HepG2 (cell line): ENCODE data around the gene SLCO1C1. TPM values are rescaled to one million over a fixed set of nuclear protein-coding genes. Genes with fewer than 3 reads are reported as not detected.

Experiments used
- ATF7-NPFF ChIP-seq: sonication (generic); formaldehyde crosslinking; IDR thresholded peaks from 2 replicates; pipeline ENCODE4 v1.8.1; 2023; ENCODE audit warnings: mild to moderate bottlenecking, low read depth, missing genetic modification reagents, moderate library complexity
- FLYWCH1 ChIP-seq: sonication (generic); formaldehyde crosslinking; IDR thresholded peaks from 2 replicates; pipeline ENCODE4 v1.8.1; 2023; ENCODE audit warnings: mild to moderate bottlenecking, missing genetic modification reagents
- HDAC2 ChIP-seq: sonication (generic); formaldehyde crosslinking; IDR thresholded peaks from 2 replicates; pipeline ENCODE4 v1.4.0; 2020; ENCODE audit warnings: missing genetic modification reagents
- ONECUT2 ChIP-seq: sonication (generic); formaldehyde crosslinking; IDR thresholded peaks from 2 replicates; pipeline ENCODE4 v1.4.0; 2020; ENCODE audit warnings: missing genetic modification reagents
- RARA ChIP-seq: IDR thresholded peaks from 2 replicates; pipeline ENCODE4 v1.6.1; 2016; ENCODE audit warnings: missing genetic modification reagents, missing compliant biosample characterization
- RCOR2 ChIP-seq: IDR thresholded peaks from 2 replicates; pipeline ENCODE4 v1.6.1; 2016; ENCODE audit warnings: missing biosample characterization, missing genetic modification reagents
- RFXANK ChIP-seq: IDR thresholded peaks from 2 replicates; pipeline ENCODE4 v1.6.1; 2016
- RORA ChIP-seq: sonication (generic); formaldehyde crosslinking; IDR thresholded peaks from 2 replicates; pipeline ENCODE4 v1.5.0; 2020; ENCODE audit warnings: mild to moderate bottlenecking, missing genetic modification reagents, moderate library complexity
- TGIF2 ChIP-seq: IDR thresholded peaks from 2 replicates; pipeline ENCODE4 v1.6.1; 2016; ENCODE audit warnings: control low read depth, missing compliant biosample characterization
- YEATS4 ChIP-seq: sonication (generic); formaldehyde crosslinking; IDR thresholded peaks from 2 replicates; pipeline ENCODE4 v1.4.0; 2020; ENCODE audit warnings: missing genetic modification reagents, borderline replicate concordance
- YY1 ChIP-seq: IDR thresholded peaks from 2 replicates; pipeline ENCODE4 v1.6.1; 2011; ENCODE audit warnings: low read length, low read depth, moderate library complexity, mild to moderate bottlenecking; ENCODE audit not compliant: insufficient read depth, insufficient replicate concordance
- ZBTB8A ChIP-seq: sonication (generic); formaldehyde crosslinking; IDR thresholded peaks from 2 replicates; pipeline ENCODE4 v1.4.0; 2020; ENCODE audit warnings: mild to moderate bottlenecking, low read depth, missing genetic modification reagents, borderline replicate concordance
- ZNF292 ChIP-seq: sonication (generic); formaldehyde crosslinking; IDR thresholded peaks from 2 replicates; pipeline ENCODE4 v1.8.1; 2022; ENCODE audit warnings: mild to moderate bottlenecking, low read depth, missing genetic modification reagents, borderline replicate concordance
- ZNF367 ChIP-seq: sonication (generic); formaldehyde crosslinking; IDR thresholded peaks from 2 replicates; pipeline ENCODE4 v1.4.0; 2020; ENCODE audit warnings: missing genetic modification reagents, borderline replicate concordance
- ZNF451 ChIP-seq: sonication (generic); formaldehyde crosslinking; IDR thresholded peaks from 2 replicates; pipeline ENCODE4 v1.5.0; 2020; ENCODE audit warnings: mild to moderate bottlenecking, missing genetic modification reagents
- ZNF549 ChIP-seq: sonication (generic); formaldehyde crosslinking; IDR thresholded peaks from 2 replicates; pipeline ENCODE4 v1.5.0; 2020; ENCODE audit warnings: missing genetic modification reagents
- ZNF557 ChIP-seq: sonication (generic); formaldehyde crosslinking; IDR thresholded peaks from 2 replicates; pipeline ENCODE4 v1.4.0; 2020; ENCODE audit warnings: missing genetic modification reagents
- ZNF790 ChIP-seq: sonication (generic); formaldehyde crosslinking; IDR thresholded peaks from 2 replicates; pipeline ENCODE4 v1.8.0; 2022; ENCODE audit warnings: missing genetic modification reagents, mild to moderate bottlenecking, borderline replicate concordance
- polyA plus RNA-seq, 8 experiments: library from polyadenylated mRNA; depleted of rRNA in 3 of 8; stranded (reverse) in 7 of 8; unstranded in 1 of 8; fragments of >200 nt; fragmentation: Illumina TruSeq in 4 of 8; extraction: Trizol in 4 of 8; gene quantifications; 2 replicates each; pipeline versions ENCODE4 v1.2.1 to v1.2.3, GENCODE V29; 2011 to 2016; ENCODE audit warnings: low read depth in 4 of 8, missing spikeins in 1 of 8, mixed read lengths in 1 of 8; ENCODE audit not compliant: insufficient read depth in 1 of 8
- total RNA-seq, 5 experiments: library from RNA; depleted of rRNA; stranded (reverse); fragments of >200 nt; fragmentation: Illumina TruSeq; extraction: Trizol; gene quantifications; 2 replicates each; pipeline ENCODE4 v1.2.3, GENCODE V29; 2016; ENCODE audit warnings: low read depth in 1 of 5
- TF ChIP-seq, protein P1 (sequence below): IDR thresholded peaks from 2 replicates; pipeline ENCODE4 v1.6.1; 2016; ENCODE audit warnings: mild to moderate bottlenecking
- TF ChIP-seq, protein P2 (sequence below), 2 experiments: IDR thresholded peaks; 2 replicates each; pipeline ENCODE4 v1.6.1; 2011 to 2012; ENCODE audit warnings: low read length in 2 of 2, borderline replicate concordance in 1 of 2, low read depth in 1 of 2, mild to moderate bottlenecking in 1 of 2, moderate library complexity in 1 of 2
- TF ChIP-seq, protein P3 (sequence below): sonication (generic); formaldehyde crosslinking; IDR thresholded peaks from 2 replicates; pipeline ENCODE4 v1.4.0; 2020; ENCODE audit warnings: missing genetic modification reagents

Gene SLCO1C1
- total and polyA plus RNA-seq, 2 of the 13 experiments (the other 11 are each of a cell fraction or from before 2014, with no cell fraction given): not detected

DNA sequence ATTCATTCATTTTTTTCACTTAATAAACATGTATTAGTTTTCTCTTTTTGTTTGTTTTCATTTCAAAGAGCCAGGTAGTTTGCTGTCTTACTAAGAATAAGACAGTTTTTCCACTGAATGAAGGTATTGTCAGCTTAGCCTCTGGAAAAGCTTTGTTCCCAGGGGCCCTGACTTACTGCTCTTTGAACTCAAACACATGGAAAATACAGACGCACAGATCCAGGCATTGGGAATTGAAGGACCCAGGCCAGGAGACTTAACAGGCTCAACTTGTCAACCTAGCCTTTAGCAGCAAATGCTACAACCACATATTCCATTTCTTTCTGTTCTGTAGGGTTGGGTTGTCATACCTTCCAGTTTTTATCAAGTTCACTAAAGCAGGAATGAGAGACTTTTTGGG, 38.5 kb upstream of the SLCO1C1 start (continued):
- TF ChIP-seq HDAC2: peak; percentile 81
- TF ChIP-seq TGIF2 (CRISPR knock-in tag): no peak
- TF ChIP-seq RARA: peak; percentile 48; the same call in 1 of the 2 replicates
- peak; percentile 55; the same call in 1 of the 2 replicates for TF ChIP-seq YEATS4 (CRISPR knock-in tag)
- TF ChIP-seq, protein P1, sequence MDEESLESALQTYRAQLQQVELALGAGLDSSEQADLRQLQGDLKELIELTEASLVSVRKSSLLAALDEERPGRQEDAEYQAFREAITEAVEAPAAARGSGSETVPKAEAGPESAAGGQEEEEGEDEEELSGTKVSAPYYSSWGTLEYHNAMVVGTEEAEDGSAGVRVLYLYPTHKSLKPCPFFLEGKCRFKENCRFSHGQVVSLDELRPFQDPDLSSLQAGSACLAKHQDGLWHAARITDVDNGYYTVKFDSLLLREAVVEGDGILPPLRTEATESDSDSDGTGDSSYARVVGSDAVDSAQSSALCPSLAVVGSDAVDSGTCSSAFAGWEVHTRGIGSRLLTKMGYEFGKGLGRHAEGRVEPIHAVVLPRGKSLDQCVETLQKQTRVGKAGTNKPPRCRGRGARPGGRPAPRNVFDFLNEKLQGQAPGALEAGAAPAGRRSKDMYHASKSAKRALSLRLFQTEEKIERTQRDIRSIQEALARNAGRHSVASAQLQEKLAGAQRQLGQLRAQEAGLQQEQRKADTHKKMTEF: 0 out of 2 replicates have a peak, but pooled peaks have one; percentile 62
- TF ChIP-seq FLYWCH1 (CRISPR knock-in tag): no peak
- TF ChIP-seq ZNF790: no peak
- no peak for TF ChIP-seq ZNF367
- TF ChIP-seq ZNF451: no peak
- TF ChIP-seq RFXANK: no peak
- 0 out of 2 replicates have a peak, but pooled peaks have one; percentile 36 for TF ChIP-seq ZNF557 (CRISPR knock-in tag)
- TF ChIP-seq ATF7-NPFF (CRISPR knock-in tag): no peak
- no peak for TF ChIP-seq ZBTB8A (CRISPR knock-in tag)
- TF ChIP-seq, protein P2, sequence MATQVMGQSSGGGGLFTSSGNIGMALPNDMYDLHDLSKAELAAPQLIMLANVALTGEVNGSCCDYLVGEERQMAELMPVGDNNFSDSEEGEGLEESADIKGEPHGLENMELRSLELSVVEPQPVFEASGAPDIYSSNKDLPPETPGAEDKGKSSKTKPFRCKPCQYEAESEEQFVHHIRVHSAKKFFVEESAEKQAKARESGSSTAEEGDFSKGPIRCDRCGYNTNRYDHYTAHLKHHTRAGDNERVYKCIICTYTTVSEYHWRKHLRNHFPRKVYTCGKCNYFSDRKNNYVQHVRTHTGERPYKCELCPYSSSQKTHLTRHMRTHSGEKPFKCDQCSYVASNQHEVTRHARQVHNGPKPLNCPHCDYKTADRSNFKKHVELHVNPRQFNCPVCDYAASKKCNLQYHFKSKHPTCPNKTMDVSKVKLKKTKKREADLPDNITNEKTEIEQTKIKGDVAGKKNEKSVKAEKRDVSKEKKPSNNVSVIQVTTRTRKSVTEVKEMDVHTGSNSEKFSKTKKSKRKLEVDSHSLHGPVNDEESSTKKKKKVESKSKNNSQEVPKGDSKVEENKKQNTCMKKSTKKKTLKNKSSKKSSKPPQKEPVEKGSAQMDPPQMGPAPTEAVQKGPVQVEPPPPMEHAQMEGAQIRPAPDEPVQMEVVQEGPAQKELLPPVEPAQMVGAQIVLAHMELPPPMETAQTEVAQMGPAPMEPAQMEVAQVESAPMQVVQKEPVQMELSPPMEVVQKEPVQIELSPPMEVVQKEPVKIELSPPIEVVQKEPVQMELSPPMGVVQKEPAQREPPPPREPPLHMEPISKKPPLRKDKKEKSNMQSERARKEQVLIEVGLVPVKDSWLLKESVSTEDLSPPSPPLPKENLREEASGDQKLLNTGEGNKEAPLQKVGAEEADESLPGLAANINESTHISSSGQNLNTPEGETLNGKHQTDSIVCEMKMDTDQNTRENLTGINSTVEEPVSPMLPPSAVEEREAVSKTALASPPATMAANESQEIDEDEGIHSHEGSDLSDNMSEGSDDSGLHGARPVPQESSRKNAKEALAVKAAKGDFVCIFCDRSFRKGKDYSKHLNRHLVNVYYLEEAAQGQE (IDR thresholded peaks at IDR 0.05; ENCODE audit: borderline replicate concordance in 1 of 2, low read depth in 1 of 2, low read length in 2 of 2): peak in 1 of 2 experiments; percentile 65; a peak in 1 of 4 replicates
- 0 out of 2 replicates have a peak, but pooled peaks have one; percentile 32 for TF ChIP-seq RCOR2 (CRISPR knock-in tag)
- no peak for TF ChIP-seq ONECUT2
- TF ChIP-seq ZNF549: peak; percentile 66; the same call in 1 of the 2 replicates
- no peak for TF ChIP-seq YY1
- no peak for TF ChIP-seq ZNF292
- TF ChIP-seq, protein P3, sequence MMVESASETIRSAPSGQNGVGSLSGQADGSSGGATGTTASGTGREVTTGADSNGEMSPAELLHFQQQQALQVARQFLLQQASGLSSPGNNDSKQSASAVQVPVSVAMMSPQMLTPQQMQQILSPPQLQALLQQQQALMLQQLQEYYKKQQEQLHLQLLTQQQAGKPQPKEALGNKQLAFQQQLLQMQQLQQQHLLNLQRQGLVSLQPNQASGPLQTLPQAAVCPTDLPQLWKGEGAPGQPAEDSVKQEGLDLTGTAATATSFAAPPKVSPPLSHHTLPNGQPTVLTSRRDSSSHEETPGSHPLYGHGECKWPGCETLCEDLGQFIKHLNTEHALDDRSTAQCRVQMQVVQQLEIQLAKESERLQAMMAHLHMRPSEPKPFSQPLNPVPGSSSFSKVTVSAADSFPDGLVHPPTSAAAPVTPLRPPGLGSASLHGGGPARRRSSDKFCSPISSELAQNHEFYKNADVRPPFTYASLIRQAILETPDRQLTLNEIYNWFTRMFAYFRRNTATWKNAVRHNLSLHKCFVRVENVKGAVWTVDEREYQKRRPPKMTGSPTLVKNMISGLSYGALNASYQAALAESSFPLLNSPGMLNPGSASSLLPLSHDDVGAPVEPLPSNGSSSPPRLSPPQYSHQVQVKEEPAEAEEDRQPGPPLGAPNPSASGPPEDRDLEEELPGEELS (CRISPR knock-in tag): peak; percentile 88
- no peak for TF ChIP-seq RORA (CRISPR knock-in tag)
